Cardiac muscle cell (in vitro differentiated cells and primary cell): Measurements from ENCODE around the gene TKT. TPM values are rescaled to one million over a fixed set of nuclear protein-coding genes. Genes with fewer than 3 reads are reported as not detected.

Source experiments
- DNase-seq, 2 donors: peaks; one replicate each; pipeline versions ENCODE4 v3.0.0 to v3.0.0-alpha.2; 2010 to 2017; ENCODE audit warnings: low read depth in 1 of 2, low spot score in 1 of 2
- H3K27ac ChIP-seq: fragments of 200-600 bp; sonication (generic); 2 replicates; pipeline ENCODE4 v1.5.1; 2016
- H3K27me3 ChIP-seq: fragments of 200-600 bp; sonication (generic); 2 replicates; pipeline ENCODE4 v1.6.0; 2016; ENCODE audit warnings: control low read depth
- H3K36me3 ChIP-seq: fragments of 200-600 bp; sonication (generic); 2 replicates; pipeline ENCODE4 v1.5.1; 2016; ENCODE audit warnings: control low read depth
- H3K4me1 ChIP-seq: fragments of 200-600 bp; sonication (generic); 2 replicates; pipeline ENCODE4 v1.8.1; 2017; ENCODE audit warnings: low read depth, mild to moderate bottlenecking, mixed run types
- H3K4me3 ChIP-seq: fragments of 200-600 bp; sonication (generic); 2 replicates; pipeline ENCODE4 v1.5.1; 2016; ENCODE audit warnings: mild to moderate bottlenecking
- H3K9me3 ChIP-seq: fragments of 200-600 bp; sonication (generic); 2 replicates; pipeline ENCODE4 v1.5.1; 2017; ENCODE audit warnings: low read depth, mild to moderate bottlenecking, control low read depth
- polyA plus RNA-seq: library from polyadenylated mRNA; unstranded; fragments of >200 nt; fragmentation: Nextera tagmentation; extraction: Ambion mirVana; gene quantifications from 2 replicates; pipeline ENCODE4 v1.2.1, GENCODE V29; 2016
- total RNA-seq: library from RNA; depleted of rRNA; stranded (reverse); fragments of >200 nt; gene quantifications from 2 replicates; pipeline ENCODE4 v1.2.3, GENCODE V29; 2016
- TF ChIP-seq, protein P1 (sequence below): IDR thresholded peaks from 2 replicates; pipeline ENCODE4 v1.5.1; 2012; ENCODE audit warnings: low read depth, mild to moderate bottlenecking, low read length

The TKT gene
- total and polyA plus RNA-seq, 2 experiments from 2014 or later = 70.9 to 119 TPM

DNA sequence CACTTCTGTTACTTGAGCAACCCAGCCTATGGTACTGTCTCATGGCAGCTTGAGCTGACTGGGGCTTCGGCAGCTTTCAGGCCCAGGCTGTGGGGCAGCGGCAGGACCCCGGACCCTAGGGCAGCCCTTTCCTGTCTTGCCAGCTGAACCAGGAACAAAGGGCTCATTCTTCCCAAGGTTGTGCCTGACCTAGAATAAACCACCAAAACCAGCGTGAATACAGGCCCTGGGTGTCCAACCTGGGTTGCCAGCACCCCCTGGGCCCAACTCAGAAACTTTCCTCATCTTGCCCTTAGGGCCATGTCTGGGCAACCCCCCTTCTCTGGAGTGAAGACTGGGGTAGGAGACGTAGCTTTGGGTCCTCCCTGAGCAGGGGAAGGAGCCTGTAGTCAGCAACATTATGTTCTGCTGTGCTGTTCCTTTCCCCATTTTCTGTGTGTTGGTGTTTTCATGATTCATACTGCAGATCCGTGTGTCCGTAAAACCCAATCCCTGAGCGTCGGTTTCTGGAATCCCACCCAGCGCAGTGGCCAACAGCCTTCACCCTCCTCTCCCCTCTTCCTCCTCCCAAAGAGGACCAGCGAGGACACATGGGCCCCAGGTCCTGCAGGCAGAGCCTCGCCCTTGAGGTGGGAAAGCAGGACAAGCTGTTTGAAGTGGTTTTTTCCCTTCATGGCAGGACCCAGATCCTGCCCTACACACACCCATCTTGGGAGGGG lies 33.5 kb downstream of the TKT start:
- Histone ChIP-seq H3K4me1 (no peaks in the 10 kb centered on the region), H3K9me3 (no peaks in the 10 kb centered on the region), H3K27ac (peak overlapping the region; percentile 36), H3K27me3 (no peaks in the 10 kb centered on the region), H3K4me3 (no peak overlapping the region), H3K36me3 (peaks cover 26% of the 10 kb centered on the region)
- DNase-seq = no peak
- TF ChIP-seq, protein P1, sequence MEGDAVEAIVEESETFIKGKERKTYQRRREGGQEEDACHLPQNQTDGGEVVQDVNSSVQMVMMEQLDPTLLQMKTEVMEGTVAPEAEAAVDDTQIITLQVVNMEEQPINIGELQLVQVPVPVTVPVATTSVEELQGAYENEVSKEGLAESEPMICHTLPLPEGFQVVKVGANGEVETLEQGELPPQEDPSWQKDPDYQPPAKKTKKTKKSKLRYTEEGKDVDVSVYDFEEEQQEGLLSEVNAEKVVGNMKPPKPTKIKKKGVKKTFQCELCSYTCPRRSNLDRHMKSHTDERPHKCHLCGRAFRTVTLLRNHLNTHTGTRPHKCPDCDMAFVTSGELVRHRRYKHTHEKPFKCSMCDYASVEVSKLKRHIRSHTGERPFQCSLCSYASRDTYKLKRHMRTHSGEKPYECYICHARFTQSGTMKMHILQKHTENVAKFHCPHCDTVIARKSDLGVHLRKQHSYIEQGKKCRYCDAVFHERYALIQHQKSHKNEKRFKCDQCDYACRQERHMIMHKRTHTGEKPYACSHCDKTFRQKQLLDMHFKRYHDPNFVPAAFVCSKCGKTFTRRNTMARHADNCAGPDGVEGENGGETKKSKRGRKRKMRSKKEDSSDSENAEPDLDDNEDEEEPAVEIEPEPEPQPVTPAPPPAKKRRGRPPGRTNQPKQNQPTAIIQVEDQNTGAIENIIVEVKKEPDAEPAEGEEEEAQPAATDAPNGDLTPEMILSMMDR = no peak

DNA sequence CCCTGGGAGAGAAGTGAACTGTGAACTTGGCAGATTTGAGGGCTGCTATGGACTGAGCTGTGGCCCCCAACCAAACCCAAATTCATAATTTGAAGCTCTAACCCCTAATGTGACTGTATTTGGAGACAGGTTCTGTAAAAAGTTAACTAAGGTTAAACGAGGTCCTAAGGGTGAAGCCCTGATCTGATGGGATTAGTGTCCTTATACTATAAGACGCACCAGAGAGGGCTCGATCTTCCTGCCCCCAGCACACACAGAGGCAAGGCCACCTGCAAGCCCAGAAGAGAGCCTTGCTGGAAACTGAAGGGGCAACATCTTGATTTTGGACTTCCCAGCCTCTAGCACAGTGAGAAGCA lies 34.0 kb downstream of the TKT start:
- Histone ChIP-seq H3K27me3 (no peaks in the 10 kb centered on the region), H3K4me1 (no peaks in the 10 kb centered on the region), H3K27ac (no peak overlapping the region), H3K4me3 (no peak overlapping the region), H3K9me3 (no peaks in the 10 kb centered on the region), H3K36me3 (peaks cover 26% of the 10 kb centered on the region)
- TF ChIP-seq, protein P1 = no peak
- DNase-seq = no peak

- no peaks in the 10 kb centered on the region for H3K27me3 ChIP-seq
- TF ChIP-seq, protein P1 = no peak
- H3K27ac ChIP-seq = no peak overlapping the region
- H3K4me1 ChIP-seq = no peaks in the 10 kb centered on the region
- no peak for DNase-seq
- H3K36me3 ChIP-seq = peaks cover 21% of the 10 kb centered on the region
- H3K4me3 ChIP-seq = no peak overlapping the region
- no peaks in the 10 kb centered on the region for H3K9me3 ChIP-seq
These were observed 34.5 kb downstream of the TKT start for GRCh38 chr3:53221345-53221744.

- no peaks in the 10 kb centered on the region for H3K9me3 ChIP-seq
- H3K4me3 ChIP-seq = no peak overlapping the region
- no peaks in the 10 kb centered on the region for H3K27me3 ChIP-seq
- H3K27ac ChIP-seq = no peak overlapping the region
- H3K36me3 ChIP-seq = peaks cover 8% of the 10 kb centered on the region
- DNase-seq = peak; percentile 82 to 86
- TF ChIP-seq, protein P1 = peak; percentile 97
- H3K4me1 ChIP-seq = no peaks in the 10 kb centered on the region
These were observed 35.8 kb downstream of the TKT start for GRCh38 chr3:53219895-53220483.

GRCh38 chr3:53218131-53218530 lies 37.7 kb downstream of the TKT start:
- Histone ChIP-seq H3K27ac (no peak overlapping the region), H3K27me3 (no peaks in the 10 kb centered on the region), H3K4me3 (no peak overlapping the region), H3K4me1 (no peaks in the 10 kb centered on the region), H3K9me3 (no peaks in the 10 kb centered on the region), H3K36me3 (no peaks in the 10 kb centered on the region)
- no peak for DNase-seq
- TF ChIP-seq, protein P1 = no peak
